NOMO-1 (cell line): ENCODE data around the gene CSNK2B.

Source experiments
- DNase-seq, 2 experiments: peaks; one replicate each; lab custom pipeline; 2025; ENCODE audit not compliant: unreplicated experiment in 2 of 2; lab: John Stamatoyannopoulos, UW

The CSNK2B gene

DNA sequence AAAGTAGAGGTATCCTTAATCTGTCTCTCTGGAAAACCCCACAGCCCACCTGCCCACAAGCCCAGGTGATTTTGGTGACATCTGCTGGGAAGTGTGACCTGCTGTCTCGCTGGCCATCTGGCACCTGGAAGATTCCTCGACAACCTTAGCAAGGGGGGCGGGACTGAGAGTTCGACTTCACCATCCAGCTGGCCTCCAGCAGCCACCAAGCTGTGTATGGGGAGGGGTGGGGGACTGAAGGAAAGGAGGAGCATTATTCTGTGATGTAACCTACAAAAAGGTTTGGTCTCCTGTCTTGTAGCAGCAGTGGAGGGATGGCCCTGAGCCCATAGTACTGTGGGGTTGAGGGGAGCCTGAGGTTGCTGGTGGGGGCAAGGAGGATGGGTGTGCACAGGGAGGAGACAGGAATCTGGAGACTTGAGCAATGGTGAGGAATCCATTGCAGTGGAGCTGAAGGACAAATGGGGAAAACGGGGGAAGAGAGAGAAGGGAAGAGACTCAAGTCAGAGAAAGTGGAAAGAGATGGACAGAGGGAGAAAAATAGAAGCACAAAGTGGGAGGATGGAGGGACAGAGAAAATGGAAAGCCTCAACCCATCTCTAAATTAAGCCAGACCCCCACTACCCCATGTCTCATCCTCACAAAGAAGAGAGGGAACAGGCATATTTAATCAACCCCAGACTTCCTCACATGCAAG lies 44.8 kb downstream of the CSNK2B start:
- DNase-seq, result no peak

DNA sequence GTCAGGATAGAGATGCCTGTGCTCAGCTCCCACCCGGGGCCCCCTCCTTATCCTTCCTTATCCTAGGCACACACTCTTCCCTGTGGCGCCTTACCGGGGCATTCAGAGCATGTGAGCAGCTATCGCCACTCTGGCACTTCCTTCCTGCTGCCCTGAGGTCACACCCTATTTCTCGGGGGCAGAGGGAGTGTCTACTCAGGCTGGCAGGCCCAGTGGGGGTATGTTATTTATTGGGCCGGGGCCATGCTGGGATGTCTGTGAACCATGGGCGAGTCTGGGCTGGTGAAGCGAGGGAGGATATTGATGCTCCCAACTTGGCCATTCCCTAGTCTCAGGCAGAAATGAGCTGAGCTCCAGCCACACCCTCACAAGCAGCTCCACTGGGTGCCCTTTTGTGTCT lies 45.4 kb downstream of the CSNK2B start:
- DNase-seq, result peak; percentile 16 to 24

DNA sequence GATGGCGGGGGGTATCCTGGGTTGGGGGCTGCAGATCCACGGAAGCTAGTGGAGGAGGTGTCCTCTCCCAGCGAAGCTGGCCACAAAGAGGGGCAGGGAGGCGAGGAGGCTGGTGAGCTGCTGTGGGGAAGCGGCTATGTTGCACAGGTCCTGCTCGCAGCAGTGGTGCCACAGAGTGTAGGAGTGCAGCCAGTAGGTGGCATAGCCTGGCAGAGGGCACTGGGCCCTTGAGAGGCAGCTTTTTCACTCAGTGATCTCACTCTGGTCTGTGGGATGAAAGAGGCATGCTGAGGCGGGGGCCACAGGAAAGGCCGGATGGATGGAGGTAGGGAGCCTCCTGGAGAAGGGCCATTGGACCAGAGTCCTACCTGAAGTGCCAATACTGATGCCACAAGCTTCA lies 46.4 kb downstream of the CSNK2B start:
- DNase-seq, result no peak

DNA sequence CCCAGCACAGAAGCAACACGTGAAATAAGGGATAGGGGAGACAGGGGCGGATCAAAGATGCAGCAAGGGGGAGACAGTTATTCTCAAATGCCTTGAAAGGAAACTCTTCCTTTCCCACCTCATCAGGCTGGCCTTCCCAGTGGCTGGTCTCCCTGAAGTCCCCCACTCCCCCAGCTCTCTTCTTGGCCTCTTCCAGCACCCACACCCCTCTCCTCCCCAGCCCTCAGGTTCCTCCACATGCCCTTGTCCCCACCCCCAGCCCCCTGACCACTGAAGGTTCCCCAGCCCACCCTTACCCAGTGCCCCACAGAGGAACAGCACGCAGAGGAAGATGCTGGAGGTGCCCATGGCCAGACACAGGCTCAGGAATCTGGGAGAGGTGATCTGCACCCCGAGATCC lies 47.6 kb downstream of the CSNK2B start:
- no peak for DNase-seq

DNA sequence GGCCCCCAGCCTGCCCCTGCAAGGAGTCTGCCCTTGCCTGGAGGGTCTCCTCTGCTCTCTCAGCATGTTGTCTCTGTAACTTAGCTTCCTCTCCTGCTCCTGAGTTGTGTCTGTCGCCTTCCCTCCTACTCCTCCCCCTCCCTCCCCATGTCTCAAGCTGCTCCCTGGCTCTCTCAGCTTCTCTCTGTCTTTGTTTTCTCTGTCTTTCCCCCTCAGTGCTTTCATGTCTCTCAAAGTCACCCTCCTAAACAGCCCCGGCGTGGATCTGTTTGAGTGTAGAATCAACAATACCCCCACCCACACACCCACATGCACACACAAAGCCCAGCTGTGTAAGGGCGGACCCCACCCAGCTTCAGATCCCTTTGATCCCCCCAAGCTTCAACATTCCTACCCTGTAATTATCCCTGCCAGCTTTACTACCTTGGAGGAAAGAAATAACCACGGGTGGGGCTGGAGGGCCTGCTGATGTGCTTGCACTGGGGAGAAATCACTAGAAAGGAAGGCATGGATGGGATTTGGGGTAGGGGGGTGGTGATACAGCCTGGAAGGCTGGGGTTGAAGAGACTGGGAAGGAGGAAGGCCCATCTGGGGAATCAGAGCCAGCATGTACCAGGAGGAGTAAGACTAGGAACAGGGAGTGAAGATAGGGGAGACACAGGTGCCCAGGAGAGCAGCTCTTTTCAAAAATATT lies 48.3 kb downstream of the CSNK2B start:
- DNase-seq, result no peak

DNA sequence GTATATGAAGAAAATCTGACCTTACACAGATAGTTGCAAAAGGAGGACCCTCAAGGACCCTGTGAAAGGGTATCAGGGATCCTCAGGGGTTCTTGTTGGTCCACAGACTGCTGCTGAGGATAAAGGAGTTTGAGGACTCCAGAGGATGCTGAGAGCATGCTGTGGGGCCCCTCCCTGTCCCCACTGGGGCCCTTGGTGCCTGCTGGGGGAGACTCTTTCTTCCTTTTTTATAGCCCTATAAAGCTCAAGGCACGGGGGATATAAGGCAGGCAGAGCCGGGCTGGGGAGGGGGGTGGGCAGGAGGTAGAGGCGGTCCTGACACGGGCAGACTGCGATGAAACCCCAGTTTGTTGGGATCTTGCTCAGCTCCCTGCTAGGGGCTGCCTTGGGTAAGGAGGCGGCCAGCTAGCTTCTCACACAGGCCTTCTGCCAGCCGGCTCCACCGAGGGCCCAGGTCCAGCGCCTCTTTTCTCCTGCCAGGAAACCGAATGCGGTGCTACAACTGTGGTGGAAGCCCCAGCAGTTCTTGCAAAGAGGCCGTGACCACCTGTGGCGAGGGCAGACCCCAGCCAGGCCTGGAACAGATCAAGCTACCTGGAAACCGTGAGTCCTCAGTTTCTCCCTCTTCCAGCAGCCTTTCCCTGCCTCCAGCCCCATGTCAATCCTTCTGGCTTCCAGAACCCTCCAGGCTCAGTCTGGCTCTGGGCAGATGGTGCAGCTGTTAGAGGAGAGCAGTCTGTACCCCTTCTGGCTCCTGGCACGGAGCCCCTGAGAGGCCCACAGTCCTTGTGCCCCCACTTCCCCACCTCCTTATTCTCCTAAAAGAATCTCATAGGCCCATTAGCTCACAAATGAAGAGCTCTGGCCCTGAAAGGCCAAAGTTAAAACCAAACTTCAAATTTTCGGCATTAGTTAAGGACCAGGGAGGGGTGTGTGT lies 49.4 kb downstream of the CSNK2B start, which contains the start of gene LY6G6D:
TSS of gene LY6G6D (plus strand) at position 327 of the 937 bp plus-strand sequence. CDS start at position 335, 8 bp downstream.
- DNase-seq, result no peak

DNA sequence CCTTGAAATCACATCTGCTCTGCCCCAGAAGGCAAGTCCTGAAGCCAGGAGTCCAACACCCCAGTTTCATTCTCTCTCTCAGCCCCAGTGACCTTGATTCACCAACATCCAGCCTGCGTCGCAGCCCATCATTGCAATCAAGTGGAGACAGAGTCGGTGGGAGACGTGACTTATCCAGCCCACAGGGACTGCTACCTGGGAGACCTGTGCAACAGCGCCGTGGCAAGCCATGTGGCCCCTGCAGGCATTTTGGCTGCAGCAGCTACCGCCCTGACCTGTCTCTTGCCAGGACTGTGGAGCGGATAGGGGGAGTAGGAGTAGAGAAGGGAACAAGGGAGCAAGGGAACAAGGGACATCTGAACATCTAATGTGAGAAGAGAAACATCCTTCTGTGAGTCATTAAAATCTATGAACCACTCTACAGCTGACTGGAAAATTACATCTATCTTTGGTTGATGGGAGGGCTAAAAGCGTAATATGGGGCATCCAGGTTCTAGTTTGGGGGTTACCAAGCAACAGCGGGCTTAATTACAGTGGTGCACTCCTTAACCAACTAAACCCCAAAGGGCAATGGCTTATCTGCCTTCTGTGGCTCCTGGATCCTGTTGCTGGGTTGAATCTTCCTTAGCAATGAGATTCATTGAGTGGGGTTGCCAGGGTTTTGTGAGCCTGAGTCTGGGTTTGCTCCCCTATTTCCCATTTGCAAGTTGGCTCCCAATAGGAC lies 51.8 kb downstream of the CSNK2B start:
- DNase-seq, result no peak

DNA sequence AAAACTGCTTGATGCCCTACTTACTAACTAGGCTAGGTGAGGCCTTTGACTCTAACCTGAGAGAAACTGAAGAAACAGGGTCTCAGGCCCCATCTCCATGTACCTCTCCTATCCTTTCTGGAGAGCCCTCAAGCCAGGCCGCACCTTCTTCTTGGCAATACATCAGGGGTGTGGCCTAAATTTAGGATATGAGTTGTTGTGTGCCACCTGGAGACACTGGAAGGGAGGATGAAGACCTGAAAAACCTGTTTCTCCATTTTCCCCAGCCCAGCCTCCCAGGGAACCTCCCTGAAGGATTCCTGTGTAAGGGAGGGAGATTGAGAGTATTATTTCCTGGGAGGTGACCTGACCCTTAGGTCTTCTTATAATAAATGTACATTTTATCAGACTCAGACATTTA lies 52.4 kb downstream of the CSNK2B start:
- DNase-seq, result no peak

DNA sequence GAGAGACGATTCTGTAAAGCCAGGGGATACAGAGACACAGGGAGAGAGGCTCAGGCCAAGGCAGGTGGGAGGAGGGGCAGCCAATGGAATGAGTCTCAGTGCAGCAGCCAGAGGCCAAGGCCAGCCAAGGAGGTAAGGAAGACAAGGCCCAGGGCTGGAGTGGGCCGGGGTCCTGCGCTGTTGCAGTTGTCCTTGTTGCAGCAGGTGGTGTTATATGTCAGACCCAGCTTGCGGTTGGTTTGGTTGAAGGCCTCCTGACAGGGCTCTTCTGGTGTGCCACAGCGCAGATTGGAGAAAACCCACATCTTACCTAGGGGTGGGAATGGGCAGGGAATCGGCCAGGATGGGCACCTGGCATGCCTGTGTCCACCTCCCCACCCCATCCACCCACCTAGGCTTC lies 53.1 kb downstream of the CSNK2B start:
- no peak for DNase-seq
